Liver (tissue), 9 donors: ENCODE measurements around the gene RSU1. TPM values are rescaled to one million over a fixed set of nuclear protein-coding genes. Genes with fewer than 3 reads are reported as not detected.

ENCODE experiments used
- DNase-seq: peaks from one replicate; pipeline ENCODE4 v3.0.0-alpha.2; 2017; ENCODE audit warnings: low spot score
- H3K27ac ChIP-seq, 2 donors: one replicate each; pipeline ENCODE4 v1.7.0; 2013; ENCODE audit warnings: inconsistent platforms in 2 of 2, low read length in 2 of 2, control low read depth in 1 of 2, low read depth in 1 of 2, mild to moderate bottlenecking in 1 of 2
- H3K27me3 ChIP-seq, 4 donors: one replicate each; pipeline versions ENCODE4 v1.6.1 to v1.7.0; 2013; ENCODE audit warnings: low read length in 3 of 4, inconsistent platforms in 1 of 4, mild to moderate bottlenecking in 1 of 4, moderate library complexity in 1 of 4; ENCODE audit not compliant: control insufficient read depth in 4 of 4, insufficient read depth in 4 of 4
- H3K36me3 ChIP-seq, 4 donors: one replicate each; pipeline versions ENCODE4 v1.6.1 to v1.7.0; 2013; ENCODE audit warnings: low read length in 3 of 4, mild to moderate bottlenecking in 3 of 4, low read depth in 1 of 4, moderate library complexity in 1 of 4; ENCODE audit not compliant: control insufficient read depth in 4 of 4, insufficient read depth in 3 of 4
- H3K4me1 ChIP-seq, 4 donors: one replicate each; pipeline versions ENCODE4 v1.6.1 to v1.7.0; 2013; ENCODE audit warnings: low read length in 3 of 4, mild to moderate bottlenecking in 3 of 4, moderate library complexity in 1 of 4; ENCODE audit not compliant: control insufficient read depth in 4 of 4, insufficient read depth in 4 of 4
- H3K4me3 ChIP-seq, 3 donors: one replicate each; pipeline versions ENCODE4 v1.6.1 to v1.7.0; 2013; ENCODE audit warnings: low read length in 3 of 3, control low read depth in 1 of 3, low read depth in 1 of 3, mild to moderate bottlenecking in 1 of 3
- H3K9ac ChIP-seq, 2 donors: one replicate each; pipeline ENCODE4 v1.7.0; 2013; ENCODE audit warnings: low read length in 2 of 2, mild to moderate bottlenecking in 2 of 2, moderate library complexity in 2 of 2, control low read depth in 1 of 2, low read depth in 1 of 2
- H3K9me3 ChIP-seq, 4 donors: one replicate each; pipeline versions ENCODE4 v1.6.1 to v1.7.0; 2013; ENCODE audit warnings: low read length in 3 of 4; ENCODE audit not compliant: control insufficient read depth in 4 of 4
- EGR1 ChIP-seq, 2 donors: IDR thresholded peaks; 2 replicates each; pipeline ENCODE4 v1.6.1; 2016 to 2018; ENCODE audit warnings: antibody characterized with exemption in 2 of 2, low read depth in 2 of 2
- FOXA1 ChIP-seq: IDR thresholded peaks from 2 replicates; pipeline ENCODE4 v1.6.1; 2016; ENCODE audit warnings: antibody characterized with exemption
- FOXA2 ChIP-seq: IDR thresholded peaks from 2 replicates; pipeline ENCODE4 v1.6.1; 2016; ENCODE audit warnings: antibody characterized with exemption
- GABPA ChIP-seq, 2 donors: IDR thresholded peaks in 1 of 2; conservative IDR thresholded peaks in 1 of 2; 2 replicates each; pipeline ENCODE4 v1.6.1; 2016; ENCODE audit warnings: antibody characterized with exemption in 2 of 2, mild to moderate bottlenecking in 1 of 2, moderate library complexity in 1 of 2
- HNF4G ChIP-seq: IDR thresholded peaks from 2 replicates; pipeline ENCODE4 v1.6.1; 2016; ENCODE audit warnings: antibody characterized with exemption
- JUND ChIP-seq, 2 donors: IDR thresholded peaks; 2 replicates each; pipeline ENCODE4 v1.6.1; 2016; ENCODE audit warnings: antibody characterized with exemption in 2 of 2
- NR2F2 ChIP-seq: IDR thresholded peaks from 2 replicates; pipeline ENCODE4 v1.6.1; 2016; ENCODE audit warnings: antibody characterized with exemption
- RAD21 ChIP-seq, 2 donors: IDR thresholded peaks; 2 replicates each; pipeline ENCODE4 v1.6.1; 2016; ENCODE audit warnings: antibody characterized with exemption in 2 of 2, mild to moderate bottlenecking in 2 of 2
- RXRA ChIP-seq, 2 donors: IDR thresholded peaks; 2 replicates each; pipeline ENCODE4 v1.6.1; 2017 to 2018; ENCODE audit warnings: antibody characterized with exemption in 2 of 2, mild to moderate bottlenecking in 1 of 2
- SP1 ChIP-seq: IDR thresholded peaks from 2 replicates; pipeline ENCODE4 v1.6.1; 2018; ENCODE audit warnings: antibody characterized with exemption, mild to moderate bottlenecking
- TAF1 ChIP-seq: conservative IDR thresholded peaks from 2 replicates; pipeline ENCODE4 v1.6.1; 2016; ENCODE audit warnings: antibody characterized with exemption, mild to moderate bottlenecking
- YY1 ChIP-seq: IDR thresholded peaks from 2 replicates; pipeline ENCODE4 v1.6.1; 2016; ENCODE audit warnings: antibody characterized with exemption, mild to moderate bottlenecking
- WGBS: extraction: QIAGEN DNeasy Blood & Tissue Kit; methylation state at CpG from one replicate; pipeline ENCODE4 v1.1.7; 2013; 5-methylcytosine and 5-hydroxymethylcytosine counted together
- polyA plus RNA-seq, 2 donors: library from polyadenylated mRNA; stranded (reverse) in 1 of 2; unstranded in 1 of 2; fragments of 200-250 nt in 1 of 2; fragments of >200 nt in 1 of 2; fragmentation: Nextera tagmentation in 1 of 2; extraction: Ambion mirVana in 1 of 2; gene quantifications; one replicate each; pipeline versions ENCODE4 v1.2.1 to v1.2.3, GENCODE V29; 2013 to 2015
- total RNA-seq, 2 donors: library from RNA; depleted of rRNA; stranded (reverse); fragments of >200 nt; gene quantifications; one replicate each; pipeline ENCODE4 v1.2.3, GENCODE V29; 2014
- TF ChIP-seq, protein P1 (sequence below): IDR thresholded peaks from 2 replicates; pipeline ENCODE4 v1.6.1; 2016; ENCODE audit warnings: antibody characterized with exemption
- TF ChIP-seq, protein P2 (sequence below): IDR thresholded peaks from 2 replicates; pipeline ENCODE4 v1.6.1; 2016; ENCODE audit warnings: antibody characterized with exemption
- TF ChIP-seq, protein P3 (sequence below): IDR thresholded peaks from 2 replicates; pipeline ENCODE4 v1.6.1; 2016; ENCODE audit warnings: antibody characterized with exemption
- TF ChIP-seq, protein P4 (sequence below): IDR thresholded peaks from 2 replicates; pipeline ENCODE4 v1.6.1; 2016; ENCODE audit warnings: antibody characterized with exemption, mild to moderate bottlenecking
- donor health status: healthy.
- donor health status: healthy.
- donor health status: healthy.
- donor health status: healthy.
- donor health status: healthy.

The RSU1 gene
- total and polyA plus RNA-seq, 4 donors: 19.2 to 38.2 (median 28.0) TPM

DNA sequence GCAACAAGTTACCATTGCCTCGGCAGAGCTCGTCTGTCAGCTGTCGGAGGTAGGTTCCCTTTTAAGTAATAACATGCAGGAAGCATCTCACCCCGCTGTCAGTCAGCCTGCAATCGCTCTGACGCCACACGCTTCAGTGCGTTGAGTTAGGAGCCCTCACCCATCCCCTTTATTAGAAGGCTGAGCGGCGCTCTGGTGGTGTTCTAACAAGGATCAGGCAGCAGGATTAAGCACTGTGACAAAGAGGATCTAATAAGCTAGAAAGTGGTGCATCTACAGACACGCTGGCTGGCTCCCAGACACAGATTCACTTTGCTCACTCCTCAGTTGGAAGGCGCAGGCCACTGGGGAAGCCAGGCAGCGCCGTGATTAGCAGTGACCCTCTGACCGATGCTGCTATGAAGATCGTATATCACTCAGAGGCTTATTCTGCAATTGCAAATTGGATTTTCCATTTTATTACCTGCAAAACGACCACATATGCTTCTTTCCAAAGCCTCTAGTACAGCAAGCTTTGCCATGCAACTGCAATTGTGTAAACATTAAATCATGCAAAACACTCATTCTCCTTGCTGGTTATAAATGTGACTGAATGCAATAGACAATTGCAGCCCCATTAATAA, 117.7 kb downstream of the RSU1 start:
- H3K4me3 ChIP-seq: no peak overlapping the region
- no peak for DNase-seq
- 94% methylated on average over 17 of the region's 17 CpGs for WGBS
- TF ChIP-seq FOXA2 (no peak), EGR1 (IDR thresholded peaks at IDR 0.05; ENCODE audit: low read depth in 2 of 2) (no peak), YY1 (no peak), RAD21 (IDR thresholded peaks at IDR 0.05) (no peak), FOXA1 (no peak)
- no peak overlapping the region for H3K9ac ChIP-seq
- no peaks in the 10 kb centered on the region for H3K27me3 ChIP-seq
- peaks cover 0 to 1% (median 0%) of the 10 kb centered on the region in 4 donors for H3K9me3 ChIP-seq
- H3K27ac ChIP-seq: no peak overlapping the region
- H3K4me1 ChIP-seq: no peaks in the 10 kb centered on the region
- no peaks in the 10 kb centered on the region for H3K36me3 ChIP-seq

DNA sequence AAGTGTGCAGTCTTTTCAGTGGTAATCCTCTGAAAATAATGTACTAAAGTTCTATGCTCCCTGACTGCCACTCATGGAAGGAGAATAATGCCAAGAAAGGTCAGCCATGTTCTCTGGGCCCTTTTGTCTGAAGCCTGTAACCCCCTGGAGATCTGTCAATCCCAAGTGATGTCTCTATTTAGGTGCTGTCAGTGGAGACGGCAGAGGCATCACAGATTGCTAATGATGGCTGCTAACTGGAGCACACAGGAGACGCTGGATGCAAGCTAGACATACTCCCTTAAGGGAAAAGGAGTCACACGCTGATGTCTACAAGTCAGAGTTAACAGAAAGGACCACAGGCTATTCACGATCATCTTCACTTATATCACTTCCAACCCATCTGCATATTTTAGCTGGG, 118.8 kb downstream of the RSU1 start:
- H3K27ac ChIP-seq: no peak overlapping the region
- no peak overlapping the region for H3K9ac ChIP-seq
- DNase-seq: no peak
- no peaks in the 10 kb centered on the region for H3K36me3 ChIP-seq
- H3K27me3 ChIP-seq: no peaks in the 10 kb centered on the region
- H3K4me1 ChIP-seq: no peaks in the 10 kb centered on the region
- WGBS: 96% methylated on average over 4 of the region's 4 CpGs
- no peak overlapping the region for H3K4me3 ChIP-seq
- no peak for TF ChIP-seq HNF4G
- TF ChIP-seq RXRA (IDR thresholded peaks at IDR 0.05): no peak
- TF ChIP-seq JUND (IDR thresholded peaks at IDR 0.05): no peak
- TF ChIP-seq NR2F2: no peak
- TF ChIP-seq, protein P1, sequence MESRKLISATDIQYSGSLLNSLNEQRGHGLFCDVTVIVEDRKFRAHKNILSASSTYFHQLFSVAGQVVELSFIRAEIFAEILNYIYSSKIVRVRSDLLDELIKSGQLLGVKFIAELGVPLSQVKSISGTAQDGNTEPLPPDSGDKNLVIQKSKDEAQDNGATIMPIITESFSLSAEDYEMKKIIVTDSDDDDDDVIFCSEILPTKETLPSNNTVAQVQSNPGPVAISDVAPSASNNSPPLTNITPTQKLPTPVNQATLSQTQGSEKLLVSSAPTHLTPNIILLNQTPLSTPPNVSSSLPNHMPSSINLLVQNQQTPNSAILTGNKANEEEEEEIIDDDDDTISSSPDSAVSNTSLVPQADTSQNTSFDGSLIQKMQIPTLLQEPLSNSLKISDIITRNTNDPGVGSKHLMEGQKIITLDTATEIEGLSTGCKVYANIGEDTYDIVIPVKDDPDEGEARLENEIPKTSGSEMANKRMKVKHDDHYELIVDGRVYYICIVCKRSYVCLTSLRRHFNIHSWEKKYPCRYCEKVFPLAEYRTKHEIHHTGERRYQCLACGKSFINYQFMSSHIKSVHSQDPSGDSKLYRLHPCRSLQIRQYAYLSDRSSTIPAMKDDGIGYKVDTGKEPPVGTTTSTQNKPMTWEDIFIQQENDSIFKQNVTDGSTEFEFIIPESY: no peak
- TF ChIP-seq EGR1 (IDR thresholded peaks at IDR 0.05; ENCODE audit: low read depth in 2 of 2): no peak
- TF ChIP-seq TAF1: no peak
- TF ChIP-seq SP1: no peak
- TF ChIP-seq YY1: no peak
- TF ChIP-seq, protein P2, sequence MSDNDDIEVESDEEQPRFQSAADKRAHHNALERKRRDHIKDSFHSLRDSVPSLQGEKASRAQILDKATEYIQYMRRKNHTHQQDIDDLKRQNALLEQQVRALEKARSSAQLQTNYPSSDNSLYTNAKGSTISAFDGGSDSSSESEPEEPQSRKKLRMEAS: no peak
- peaks cover 0 to 1% (median 0%) of the 10 kb centered on the region in 4 donors for H3K9me3 ChIP-seq

DNA sequence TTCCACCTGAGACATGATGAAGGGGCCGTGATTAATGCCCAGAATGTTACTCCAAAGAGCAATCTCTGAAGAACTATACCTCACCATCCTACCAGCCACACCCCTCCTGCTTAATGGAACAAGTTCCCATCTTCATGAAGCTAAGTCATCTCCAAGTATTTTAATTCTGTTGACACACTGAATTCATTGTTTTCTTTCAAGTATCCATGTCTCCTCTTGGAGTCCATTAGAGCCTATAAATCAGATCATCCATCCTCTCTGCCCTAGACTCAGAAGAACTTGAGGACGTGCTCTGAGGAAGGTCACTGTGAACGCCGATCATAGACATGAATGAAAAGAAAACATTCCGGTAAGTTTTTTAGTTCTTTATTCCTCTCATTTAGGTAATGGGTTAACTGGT, 126.8 kb downstream of the RSU1 start:
- TF ChIP-seq YY1 (no peak), RAD21 (IDR thresholded peaks at IDR 0.05) (no peak), NR2F2 (no peak), JUND (IDR thresholded peaks at IDR 0.05) (no peak), FOXA1 (no peak), HNF4G (no peak), RXRA (IDR thresholded peaks at IDR 0.05) (no peak), SP1 (no peak), EGR1 (IDR thresholded peaks at IDR 0.05; ENCODE audit: low read depth in 2 of 2) (no peak), GABPA (IDR thresholded peaks at IDR 0.05 in 1 of 2, conservative IDR thresholded peaks at IDR 0.05 in 1 of 2) (no peak)
- TF ChIP-seq, protein P3, sequence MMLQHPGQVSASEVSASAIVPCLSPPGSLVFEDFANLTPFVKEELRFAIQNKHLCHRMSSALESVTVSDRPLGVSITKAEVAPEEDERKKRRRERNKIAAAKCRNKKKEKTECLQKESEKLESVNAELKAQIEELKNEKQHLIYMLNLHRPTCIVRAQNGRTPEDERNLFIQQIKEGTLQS: no peak
- TF ChIP-seq, protein P1: no peak
- TF ChIP-seq, protein P4, sequence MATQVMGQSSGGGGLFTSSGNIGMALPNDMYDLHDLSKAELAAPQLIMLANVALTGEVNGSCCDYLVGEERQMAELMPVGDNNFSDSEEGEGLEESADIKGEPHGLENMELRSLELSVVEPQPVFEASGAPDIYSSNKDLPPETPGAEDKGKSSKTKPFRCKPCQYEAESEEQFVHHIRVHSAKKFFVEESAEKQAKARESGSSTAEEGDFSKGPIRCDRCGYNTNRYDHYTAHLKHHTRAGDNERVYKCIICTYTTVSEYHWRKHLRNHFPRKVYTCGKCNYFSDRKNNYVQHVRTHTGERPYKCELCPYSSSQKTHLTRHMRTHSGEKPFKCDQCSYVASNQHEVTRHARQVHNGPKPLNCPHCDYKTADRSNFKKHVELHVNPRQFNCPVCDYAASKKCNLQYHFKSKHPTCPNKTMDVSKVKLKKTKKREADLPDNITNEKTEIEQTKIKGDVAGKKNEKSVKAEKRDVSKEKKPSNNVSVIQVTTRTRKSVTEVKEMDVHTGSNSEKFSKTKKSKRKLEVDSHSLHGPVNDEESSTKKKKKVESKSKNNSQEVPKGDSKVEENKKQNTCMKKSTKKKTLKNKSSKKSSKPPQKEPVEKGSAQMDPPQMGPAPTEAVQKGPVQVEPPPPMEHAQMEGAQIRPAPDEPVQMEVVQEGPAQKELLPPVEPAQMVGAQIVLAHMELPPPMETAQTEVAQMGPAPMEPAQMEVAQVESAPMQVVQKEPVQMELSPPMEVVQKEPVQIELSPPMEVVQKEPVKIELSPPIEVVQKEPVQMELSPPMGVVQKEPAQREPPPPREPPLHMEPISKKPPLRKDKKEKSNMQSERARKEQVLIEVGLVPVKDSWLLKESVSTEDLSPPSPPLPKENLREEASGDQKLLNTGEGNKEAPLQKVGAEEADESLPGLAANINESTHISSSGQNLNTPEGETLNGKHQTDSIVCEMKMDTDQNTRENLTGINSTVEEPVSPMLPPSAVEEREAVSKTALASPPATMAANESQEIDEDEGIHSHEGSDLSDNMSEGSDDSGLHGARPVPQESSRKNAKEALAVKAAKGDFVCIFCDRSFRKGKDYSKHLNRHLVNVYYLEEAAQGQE: no peak
- H3K9me3 ChIP-seq: no peaks in the 10 kb centered on the region
- H3K4me3 ChIP-seq: no peak overlapping the region
- WGBS: 97% methylated on average over 5 of the region's 5 CpGs
- H3K9ac ChIP-seq: no peak overlapping the region
- H3K4me1 ChIP-seq: no peaks in the 10 kb centered on the region
- no peak overlapping the region for H3K27ac ChIP-seq
- H3K36me3 ChIP-seq: peaks cover 0 to 4% (median under 1%) of the 10 kb centered on the region in 4 donors
- no peak for DNase-seq
- H3K27me3 ChIP-seq: no peaks in the 10 kb centered on the region
